H54 (cell line): ENCODE measurements around the gene SLIT3.
A peak's percentile ranks its signal among the peaks of the same experiment; 100 is the strongest.

Experiments
- DNase-seq: peaks from one replicate; pipeline ENCODE4 v3.0.0; 2011; ENCODE audit warnings: low spot score, mixed read lengths; ENCODE audit not compliant: insufficient read length
- FAIRE-seq: peaks from 3 replicates; lab custom pipeline; 2011; peaks lifted over from hg19 to GRCh38; lab: Jason Lieb, UNC
- POLR2A ChIP-seq: IDR thresholded peaks from 2 replicates; pipeline ENCODE4 v1.6.1; 2011; ENCODE audit warnings: low read depth, mild to moderate bottlenecking, low read length

Gene SLIT3

DNA sequence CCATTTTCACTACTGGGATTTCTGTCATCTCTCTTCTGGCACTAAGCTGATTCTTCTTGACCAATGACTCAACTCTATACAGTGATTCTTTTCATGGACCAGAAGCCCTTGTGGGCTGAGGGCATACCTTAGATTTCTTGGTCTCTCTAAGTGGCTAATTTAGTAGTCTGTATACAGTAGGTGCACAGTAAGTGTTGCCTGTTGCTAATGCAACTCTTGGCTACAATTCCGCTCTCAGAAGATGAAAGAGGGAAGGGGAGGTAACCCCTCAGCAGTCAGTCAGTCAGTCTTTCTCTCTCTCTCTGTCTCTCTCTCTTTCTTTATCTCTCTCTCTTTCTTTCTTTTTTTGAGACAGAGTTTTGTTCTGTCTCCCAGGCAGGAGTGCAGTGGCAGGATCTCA is 606.6 kb downstream of the SLIT3 start:
- no peak for DNase-seq
- no peak for TF ChIP-seq POLR2A
- FAIRE-seq: no peak

DNA sequence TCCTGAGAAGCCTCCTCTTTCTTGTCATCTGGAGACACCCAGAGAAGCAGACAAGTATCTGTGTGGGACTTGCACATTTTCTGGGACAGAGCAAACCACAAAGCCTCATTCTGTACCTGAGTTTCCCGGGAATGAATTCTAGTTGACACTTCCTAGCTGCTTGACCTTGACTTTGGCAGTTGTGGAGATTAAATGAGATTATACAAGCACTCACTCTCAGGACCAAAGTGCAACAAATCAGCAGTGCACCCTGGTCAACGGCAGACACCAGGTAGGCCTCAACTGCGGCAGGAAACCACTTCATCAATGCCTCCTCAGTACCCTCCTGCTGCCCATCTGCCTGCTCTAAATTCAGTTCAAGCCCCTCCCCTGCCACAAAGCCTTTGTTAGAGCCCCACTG is 607.1 kb downstream of the SLIT3 start:
- TF ChIP-seq POLR2A: no peak
- no peak for DNase-seq
- no peak for FAIRE-seq

DNA sequence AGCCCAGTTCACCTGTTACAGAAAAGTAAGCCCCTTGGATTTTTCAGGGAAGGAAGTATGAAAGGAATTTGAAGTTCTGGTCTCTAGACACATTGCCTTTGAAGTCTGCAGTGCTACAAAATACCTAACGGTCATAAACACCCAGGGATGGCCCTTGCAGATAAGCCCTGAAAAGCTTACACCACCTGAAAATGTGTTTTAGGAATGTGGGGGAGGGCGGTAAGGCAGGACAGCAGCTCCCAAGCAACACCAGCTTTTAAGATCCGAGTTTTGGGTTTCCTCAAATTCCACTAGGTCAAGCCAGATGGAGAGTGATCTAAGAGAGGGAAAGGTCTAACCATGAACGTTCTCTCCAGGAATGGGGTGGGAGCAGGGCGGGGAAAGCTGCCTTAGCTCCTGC is 607.6 kb downstream of the SLIT3 start:
- no peak for TF ChIP-seq POLR2A
- DNase-seq: no peak
- no peak for FAIRE-seq

DNA sequence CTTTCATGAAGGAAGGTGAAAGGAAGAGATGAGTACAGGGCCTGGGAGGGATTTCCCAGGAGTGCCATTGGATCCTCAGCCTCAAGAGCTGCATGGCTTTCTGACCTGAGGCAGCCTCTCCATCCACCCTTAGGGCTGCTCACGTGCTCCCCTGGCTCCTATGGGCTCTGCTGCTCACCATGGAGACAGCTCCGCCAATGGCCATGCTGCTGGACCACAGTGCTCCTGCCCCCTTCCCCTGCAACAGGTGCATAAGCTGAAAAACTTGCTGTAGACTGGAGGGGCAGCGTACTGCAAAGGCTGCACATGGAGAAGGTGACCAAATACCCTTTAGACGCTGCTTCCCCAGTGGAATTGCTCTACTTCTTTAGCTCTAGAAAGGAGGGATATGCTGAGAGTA is 609.0 kb downstream of the SLIT3 start:
- no peak for FAIRE-seq
- no peak for TF ChIP-seq POLR2A
- no peak for DNase-seq

DNA sequence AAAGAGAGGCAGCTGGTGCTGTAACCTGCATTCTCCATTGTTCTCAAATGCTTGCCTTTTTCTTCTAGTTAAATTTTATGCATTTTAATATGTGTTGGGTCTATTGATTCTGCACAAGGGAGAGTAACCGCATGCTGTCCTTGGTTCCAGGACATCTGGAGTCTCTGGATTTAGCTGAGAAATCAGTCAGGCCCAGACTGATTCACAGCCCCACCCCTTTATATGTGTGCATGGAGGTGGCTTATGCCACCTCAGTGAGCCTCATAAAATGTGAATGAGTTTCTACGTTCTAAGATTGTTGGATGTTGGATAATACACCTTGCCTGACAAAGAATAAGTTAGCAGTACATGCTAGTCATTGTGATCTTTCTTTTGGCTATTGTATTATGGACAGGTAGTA is 611.7 kb downstream of the SLIT3 start:
- no peak for TF ChIP-seq POLR2A
- DNase-seq (no peak), FAIRE-seq (no peak)

DNA sequence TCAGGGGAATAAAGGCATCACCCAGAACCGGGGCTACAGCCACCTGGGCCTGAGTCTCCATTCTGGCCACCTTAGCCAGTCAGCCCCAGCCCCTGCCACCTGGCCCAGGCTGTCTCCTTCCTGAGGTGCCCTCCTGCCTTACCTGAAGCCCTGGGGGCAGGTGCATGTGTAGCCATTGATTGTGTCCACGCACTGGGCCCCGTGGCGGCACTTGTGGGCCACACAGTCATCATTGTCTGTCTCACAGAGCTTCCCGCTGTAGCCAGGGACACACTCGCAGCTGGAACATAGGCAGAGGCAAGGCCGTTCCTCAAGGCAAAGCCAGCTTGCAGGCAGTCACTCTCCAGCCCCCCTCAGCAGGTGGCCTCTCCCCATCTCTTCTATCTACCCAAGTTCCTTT is 614.1 kb downstream of the SLIT3 start:
- DNase-seq (no peak), FAIRE-seq (no peak)
- no peak for TF ChIP-seq POLR2A

DNA sequence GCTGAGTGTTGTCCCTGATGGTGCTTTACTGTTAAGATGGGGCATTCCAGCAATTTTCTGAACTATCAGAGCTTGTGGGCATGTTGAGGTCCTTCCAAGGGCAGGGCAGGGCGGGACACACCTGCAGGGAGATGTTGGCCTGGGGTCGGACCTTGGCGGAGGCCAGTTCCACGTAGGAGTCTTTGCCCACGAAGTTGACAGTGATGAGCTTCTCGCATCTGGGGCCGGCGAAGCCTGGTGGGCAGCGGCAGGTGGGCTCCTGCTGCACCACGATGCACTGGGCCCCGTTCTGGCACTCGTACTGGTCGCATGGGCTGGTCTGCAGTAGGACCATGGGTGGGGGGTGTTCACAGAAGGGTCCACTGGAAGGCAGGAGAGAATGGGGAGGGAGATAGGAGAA is 615.4 kb downstream of the SLIT3 start:
- DNase-seq (no peak), FAIRE-seq (no peak)
- TF ChIP-seq POLR2A: no peak

DNA sequence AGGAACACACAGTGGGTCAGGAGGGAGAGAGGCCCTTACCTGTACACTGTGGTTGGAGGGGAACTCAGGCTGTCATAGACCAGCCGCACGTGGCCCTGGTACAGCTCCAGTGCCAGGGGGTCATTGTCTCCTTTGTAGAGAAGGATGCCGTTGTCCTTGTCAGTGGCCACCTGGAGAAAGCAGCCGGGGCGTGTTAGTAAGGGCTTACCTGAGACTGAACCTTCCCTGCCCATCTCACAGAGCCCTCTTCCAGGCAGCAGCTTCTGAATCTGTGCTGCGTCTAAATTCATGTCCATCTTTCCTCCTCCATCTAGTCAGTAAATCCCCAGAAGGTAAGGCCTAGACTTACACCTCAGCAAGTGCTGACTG is 617.0 kb downstream of the SLIT3 start:
- no peak for TF ChIP-seq POLR2A
- no peak for DNase-seq
- FAIRE-seq: no peak

DNA sequence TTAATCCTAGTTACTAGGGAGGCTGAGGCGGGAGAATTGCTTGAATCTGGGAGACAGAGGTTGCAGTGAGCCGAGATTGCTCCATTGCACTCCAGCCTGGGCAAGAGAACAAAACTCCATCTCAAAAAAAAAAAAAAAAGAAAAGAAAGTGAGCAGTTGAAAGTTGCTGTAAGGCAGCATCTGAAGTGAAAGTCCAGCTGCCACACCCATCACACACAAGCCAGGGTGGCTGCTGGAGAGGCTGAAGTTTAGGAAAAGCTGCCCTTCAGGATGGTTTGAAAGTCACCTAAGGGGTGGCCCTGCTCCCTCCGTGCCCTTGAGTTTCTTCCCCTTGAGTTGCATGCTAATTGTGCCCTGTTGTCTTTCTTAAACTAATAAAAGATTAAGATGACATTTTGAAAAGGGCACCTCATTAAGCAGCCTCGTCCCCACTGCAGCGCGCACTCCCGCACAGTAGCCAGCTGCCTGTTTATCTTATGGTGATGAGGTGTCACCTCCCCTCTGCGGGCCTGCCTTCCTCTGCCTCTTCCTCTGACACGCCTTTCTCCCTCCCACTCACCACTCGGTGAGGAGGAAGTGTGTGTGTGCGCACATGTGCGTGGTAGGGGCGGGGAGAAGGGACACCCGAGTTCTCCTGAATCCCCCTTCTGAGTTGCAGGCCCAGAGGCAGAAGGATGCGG is 617.6 kb downstream of the SLIT3 start:
- TF ChIP-seq POLR2A: no peak
- no peak for DNase-seq
- no peak for FAIRE-seq

DNA sequence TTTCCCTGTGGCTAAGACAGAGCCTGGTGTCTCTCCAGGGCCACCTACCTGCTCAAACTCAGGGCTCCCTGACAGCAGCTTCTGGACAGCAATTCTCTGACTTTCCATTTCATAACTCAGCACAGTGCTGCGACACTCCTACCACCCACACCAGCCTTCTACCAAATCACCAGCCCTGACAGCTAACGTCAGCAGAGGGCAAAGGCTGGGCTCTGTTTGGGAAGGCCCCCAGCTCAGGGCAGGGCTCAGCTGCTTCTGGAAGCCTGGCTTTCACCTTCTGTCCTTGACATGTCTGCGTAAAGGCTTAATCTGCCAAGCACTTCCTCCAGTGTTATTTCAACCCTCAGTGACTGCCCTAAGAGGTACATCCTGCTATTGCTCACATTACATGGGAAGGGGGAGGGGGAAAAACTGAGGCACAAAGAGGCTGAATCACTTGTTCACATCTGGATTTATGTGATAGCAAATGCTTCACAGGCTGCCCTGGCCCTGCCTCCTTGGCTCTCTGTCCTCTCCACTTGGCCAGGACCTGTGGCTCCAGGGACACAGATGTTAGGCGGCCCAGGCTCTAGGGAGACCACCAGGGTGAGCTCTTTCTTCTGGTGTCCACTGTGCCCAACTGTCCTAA is 619.3 kb downstream of the SLIT3 start:
- DNase-seq: no peak
- TF ChIP-seq POLR2A: no peak
- FAIRE-seq: no peak

DNA sequence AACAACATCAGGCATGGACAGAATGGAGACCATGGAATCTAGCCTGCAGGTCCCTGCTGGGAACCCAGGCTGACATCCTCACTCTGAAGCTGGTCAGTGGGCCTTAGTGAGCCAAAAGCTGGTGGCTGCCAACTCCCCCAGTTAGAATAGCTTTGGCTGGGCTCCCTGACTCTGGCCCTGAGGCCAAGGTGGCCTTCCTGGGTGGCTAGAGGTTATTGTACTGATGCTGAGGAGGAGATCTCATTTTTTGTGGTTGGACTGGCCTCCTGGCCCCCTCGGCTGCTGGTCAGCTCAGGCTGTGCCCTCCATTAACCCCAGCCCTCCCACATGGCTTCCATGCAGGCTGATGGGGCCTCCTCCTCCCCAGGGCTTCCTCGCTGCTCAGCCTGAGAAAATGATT is 620.5 kb downstream of the SLIT3 start:
- FAIRE-seq (no peak), DNase-seq (no peak)
- no peak for TF ChIP-seq POLR2A

DNA sequence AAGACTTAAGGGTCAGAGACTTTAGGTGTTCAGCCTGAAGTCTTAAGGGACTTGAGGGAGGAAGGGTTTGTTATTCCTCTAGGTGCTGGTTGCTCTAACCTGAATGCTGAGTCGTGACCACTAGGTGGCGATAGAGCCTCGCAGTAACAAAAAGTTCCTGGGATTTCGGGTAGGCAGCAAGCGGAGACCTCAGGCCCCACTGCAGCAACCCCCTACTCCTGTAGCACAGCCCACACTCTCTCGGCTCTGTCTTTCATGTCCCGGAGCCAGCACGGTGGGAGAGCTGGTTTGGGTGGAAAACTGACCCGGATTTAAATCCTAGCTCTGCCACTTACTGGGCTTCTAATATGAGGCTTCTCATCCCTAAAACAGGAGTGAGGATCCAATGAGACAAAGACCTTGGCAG is 621.4 kb downstream of the SLIT3 start:
- FAIRE-seq: no peak
- peak; percentile 68 for DNase-seq
- no peak for TF ChIP-seq POLR2A

DNA sequence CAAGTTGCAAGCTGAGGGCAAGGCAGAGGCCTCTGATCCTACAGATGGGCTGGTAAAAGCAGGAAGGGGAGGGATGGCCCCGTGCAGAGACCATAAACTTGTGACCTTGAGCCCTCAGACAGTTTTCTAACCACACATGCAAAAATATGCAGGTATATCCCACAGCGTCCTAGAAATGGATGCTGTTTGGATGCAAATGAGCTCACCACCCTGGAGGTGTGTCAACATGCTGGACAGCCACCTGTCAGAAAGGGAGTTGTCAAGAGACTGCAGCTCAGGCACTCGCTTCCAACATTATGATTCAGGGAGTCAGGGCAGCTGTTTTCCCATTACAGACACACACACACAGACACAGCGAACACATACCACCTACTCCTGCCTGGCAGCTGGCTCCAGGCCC is 624.4 kb downstream of the SLIT3 start:
- DNase-seq: no peak
- no peak for FAIRE-seq
- no peak for TF ChIP-seq POLR2A

DNA sequence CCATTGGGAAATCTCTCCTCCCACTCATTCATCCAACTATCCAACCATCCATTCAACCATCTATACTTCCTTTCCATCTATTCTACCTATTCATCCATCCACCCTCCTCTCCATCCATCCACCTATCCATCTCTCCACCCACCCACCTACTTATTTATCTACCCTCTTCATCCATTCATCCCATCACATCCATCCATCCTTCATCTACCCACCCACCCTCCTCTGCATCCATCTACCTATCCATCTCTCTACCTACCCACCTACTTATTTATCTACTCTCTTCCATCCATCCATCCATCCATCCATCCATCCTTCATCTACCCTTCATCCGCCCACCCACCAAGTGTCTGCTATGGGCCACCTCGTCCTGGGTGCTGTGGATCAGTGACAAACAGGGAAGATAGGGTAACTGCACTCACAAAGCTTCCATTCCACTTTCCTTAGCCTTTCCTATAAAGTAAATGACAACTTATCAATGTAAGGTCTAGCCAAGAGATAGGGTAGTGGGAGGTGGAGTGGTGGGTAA is 625.0 kb downstream of the SLIT3 start:
- no peak for TF ChIP-seq POLR2A
- FAIRE-seq (no peak), DNase-seq (no peak)

DNA sequence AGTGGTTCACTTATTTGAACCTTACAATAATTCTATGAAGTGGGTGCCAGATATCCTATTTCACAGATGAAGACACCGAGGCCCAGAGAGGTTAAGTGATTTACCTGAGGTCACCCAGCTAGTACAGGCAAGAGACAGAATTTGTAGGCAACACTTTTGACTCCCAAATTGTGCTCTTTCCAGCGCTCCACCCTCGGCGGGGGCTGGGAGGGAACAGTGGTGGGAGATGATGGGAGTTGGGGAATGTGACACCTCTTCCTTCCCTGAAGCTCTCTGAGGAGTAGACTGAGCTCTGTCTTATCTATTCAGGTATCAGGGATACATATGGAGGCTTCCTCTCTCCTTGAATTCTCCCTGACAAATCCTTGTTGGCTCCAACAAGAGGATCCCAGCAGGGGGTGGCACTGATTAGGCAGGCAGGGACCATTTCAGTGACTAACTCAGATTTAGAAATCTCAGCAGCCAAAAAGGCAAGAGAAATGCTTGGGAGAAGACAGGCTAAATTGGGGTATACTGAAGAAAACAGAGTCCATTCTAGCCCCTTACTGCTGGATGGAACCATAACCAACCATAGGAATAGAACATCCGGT is 626.0 kb downstream of the SLIT3 start:
- no peak for TF ChIP-seq POLR2A
- DNase-seq (no peak), FAIRE-seq (no peak)

DNA sequence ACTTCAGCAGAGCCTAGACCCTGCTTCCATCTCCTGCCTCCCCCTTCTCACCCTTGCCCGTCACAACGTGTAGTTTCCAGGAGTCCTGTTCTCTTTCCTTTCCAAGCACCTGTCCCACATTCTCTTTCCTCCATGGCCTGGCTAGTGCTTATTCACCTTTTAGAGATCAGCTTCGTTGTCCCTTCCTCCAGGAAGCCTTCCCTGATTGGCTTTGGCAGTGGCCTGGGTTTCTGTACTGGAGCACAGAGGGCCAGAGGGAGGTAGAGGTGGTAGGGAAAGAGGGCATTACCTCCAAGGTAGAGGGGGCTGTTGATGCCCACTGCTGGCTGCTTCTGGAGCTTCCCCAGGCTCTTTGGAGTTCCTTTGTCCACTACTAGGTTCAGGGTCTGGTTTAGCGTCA is 628.1 kb downstream of the SLIT3 start:
- DNase-seq (no peak), FAIRE-seq (no peak)
- TF ChIP-seq POLR2A: no peak
